GM12801 (cell line): ENCODE measurements around the gene HYAL1.

ENCODE experiments used
- CTCF ChIP-seq: IDR thresholded peaks from one replicate; pipeline ENCODE4 v1.5.1; 2011; ENCODE audit warnings: control low read depth; ENCODE audit not compliant: insufficient read length; ENCODE audit errors: extremely low read depth

HYAL1 gene

GRCh38 chr3:50303013-50303815 lies at the start of gene HYAL1:
TSS of gene HYAL1 (minus strand) at chr3:50303574. CDS start at chr3:50302956, 618 bp downstream.
- no peak for TF ChIP-seq CTCF

DNA sequence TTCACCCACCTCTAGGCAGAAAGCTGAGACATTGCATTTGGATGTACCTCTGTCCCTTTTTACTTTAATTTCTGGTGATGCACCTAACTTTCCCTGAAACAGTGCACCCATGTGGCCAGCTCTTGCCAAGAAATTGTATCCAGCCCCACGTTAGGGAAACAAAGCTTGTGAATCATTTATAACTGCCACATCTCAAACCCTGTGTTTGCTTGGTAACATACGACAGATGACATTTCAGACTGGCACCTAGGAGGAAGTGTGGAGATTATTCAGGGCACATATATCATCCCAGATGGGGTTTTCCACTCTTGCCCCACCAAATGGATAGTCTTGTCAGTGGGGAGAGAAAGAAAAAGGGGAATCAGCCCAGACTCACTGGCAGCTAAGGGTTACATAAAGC lies 49.4 kb upstream of the HYAL1 start:
- TF ChIP-seq CTCF: no peak

DNA sequence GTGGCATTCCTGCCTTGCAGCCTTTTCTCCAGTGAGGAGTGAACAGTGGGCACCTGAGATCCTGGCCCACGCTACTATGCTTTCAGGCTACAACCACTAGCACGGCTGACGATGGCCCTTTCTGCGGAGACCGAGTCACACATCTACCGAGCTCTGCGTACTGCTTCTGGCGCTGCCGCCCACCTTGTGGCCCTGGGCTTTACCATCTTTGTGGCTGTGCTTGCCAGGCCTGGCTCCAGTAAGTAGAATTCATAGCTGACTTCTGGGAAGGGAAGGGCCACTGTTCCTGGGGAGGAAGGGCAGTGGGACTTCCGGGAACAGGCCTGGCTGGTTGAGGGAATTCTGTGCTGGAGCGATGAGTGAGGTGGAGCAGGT lies 47.9 kb upstream of the HYAL1 start:
- TF ChIP-seq CTCF: no peak

- no peak for TF ChIP-seq CTCF
Measured at GRCh38 chr3:50350527-50351322, 47.4 kb upstream of the HYAL1 start, which contains the start of the genes CYB561D2 and NPRL2. TSS of gene CYB561D2 (plus strand) at chr3:50350862. CDS start at chr3:50351434, 572 bp downstream. TSS of gene NPRL2 (minus strand) at chr3:50350775. CDS start at chr3:50350652, 123 bp downstream.

GRCh38 chr3:50350213-50350526 lies 46.8 kb upstream of the HYAL1 start:
- no peak for TF ChIP-seq CTCF

DNA sequence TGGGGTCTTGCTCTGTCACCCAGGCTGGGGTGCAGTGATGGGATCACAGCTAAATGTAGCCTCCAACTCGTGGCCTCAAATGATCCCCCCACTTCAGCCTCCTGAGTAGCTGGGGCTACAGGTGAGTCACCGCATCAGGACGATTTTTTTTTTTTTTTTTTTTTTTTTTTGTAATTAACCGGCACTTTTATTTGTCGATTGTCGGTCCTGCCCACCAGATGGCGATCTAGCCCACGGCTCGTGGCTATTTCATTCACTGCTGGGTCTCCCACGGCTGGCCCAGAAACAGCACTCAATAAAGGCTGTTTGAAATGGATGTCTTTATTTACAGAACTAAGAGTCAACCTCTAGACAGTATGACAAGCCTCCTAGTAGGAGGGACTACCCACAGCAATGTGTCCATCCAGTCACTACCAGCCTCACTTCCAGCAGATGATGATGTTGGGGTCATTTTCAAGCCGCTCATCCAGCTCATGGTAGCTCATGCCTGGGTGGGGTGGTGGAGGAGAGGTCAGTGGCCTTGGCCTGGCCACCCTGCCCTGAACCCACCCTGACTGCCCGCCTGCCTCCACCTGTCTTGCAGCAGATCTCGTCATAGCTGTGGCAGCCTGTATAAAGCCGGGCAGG lies 43.9 kb upstream of the HYAL1 start:
- no peak for TF ChIP-seq CTCF

DNA sequence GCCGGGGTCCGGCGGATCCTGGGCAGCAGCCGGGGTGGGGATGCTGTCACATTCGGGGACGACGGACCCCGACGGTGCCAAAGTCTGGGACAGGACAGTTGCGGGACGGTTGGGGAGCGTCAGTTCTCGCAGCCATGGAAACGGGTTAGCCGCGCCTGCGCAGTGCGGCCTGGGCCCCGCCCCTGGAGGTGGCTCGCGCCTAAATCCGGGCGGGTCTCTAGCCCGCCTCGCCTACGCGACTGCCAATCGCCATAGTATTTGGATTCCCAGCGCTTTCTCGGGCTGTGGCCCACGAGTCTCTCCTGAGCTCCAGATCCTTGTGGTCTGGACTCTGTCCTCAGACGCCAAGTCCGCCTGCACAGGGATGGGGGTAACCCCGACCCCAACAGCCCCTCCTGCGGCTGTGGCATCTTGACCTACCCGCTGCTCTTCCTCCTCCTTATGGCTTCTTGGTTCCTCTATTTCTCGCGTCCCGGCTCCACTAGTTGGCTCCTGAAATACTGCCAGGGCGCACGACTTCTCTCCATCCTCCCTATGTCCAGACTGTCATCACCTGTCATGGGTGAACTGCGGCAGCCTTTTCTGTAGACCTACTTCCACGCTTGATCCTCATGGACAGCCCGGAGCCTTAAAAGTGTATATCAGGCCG lies 42.3 kb upstream of the HYAL1 start, which contains the start of gene ZMYND10:
ZMYND10 (minus strand) TSS at position 147 of the 649 bp plus-strand sequence. CDS start 153 bp downstream, outside the sequence.
- TF ChIP-seq CTCF: no peak
